SU-DHL-6 (cell line): ENCODE data around the gene COL11A1.

Experiments used
- CTCF ChIP-seq: fragments of 200-600 bp; sonication (generic); IDR thresholded peaks from one replicate; pipeline ENCODE4 v1.5.1; 2017; ENCODE audit warnings: antibody characterized with exemption, mild to moderate bottlenecking, low read length, moderate library complexity; ENCODE audit not compliant: insufficient read depth, poor library complexity, severe bottlenecking
- EZH2phosphoT487 ChIP-seq: fragments of 200-600 bp; sonication (generic), shearing (Covaris generic); conservative IDR thresholded peaks from 2 replicates; pipeline ENCODE4 v1.6.1; 2018; ENCODE audit warnings: mild to moderate bottlenecking, antibody characterized with exemption, low read length, moderate library complexity, mixed read lengths

- no peak for TF ChIP-seq CTCF
- TF ChIP-seq EZH2phosphoT487 = no peak
Observed at GRCh38 chr1:102967786-102968185, 140.5 kb downstream of the COL11A1 start.
